ENCODE results near the gene TMEM91. TPM values are rescaled to one million over a fixed set of nuclear protein-coding genes. Genes with fewer than 3 reads are reported as not detected.

Gene TMEM91
- total RNA-seq, 1 donor from 2014 or later: 7.4 TPM

DNA sequence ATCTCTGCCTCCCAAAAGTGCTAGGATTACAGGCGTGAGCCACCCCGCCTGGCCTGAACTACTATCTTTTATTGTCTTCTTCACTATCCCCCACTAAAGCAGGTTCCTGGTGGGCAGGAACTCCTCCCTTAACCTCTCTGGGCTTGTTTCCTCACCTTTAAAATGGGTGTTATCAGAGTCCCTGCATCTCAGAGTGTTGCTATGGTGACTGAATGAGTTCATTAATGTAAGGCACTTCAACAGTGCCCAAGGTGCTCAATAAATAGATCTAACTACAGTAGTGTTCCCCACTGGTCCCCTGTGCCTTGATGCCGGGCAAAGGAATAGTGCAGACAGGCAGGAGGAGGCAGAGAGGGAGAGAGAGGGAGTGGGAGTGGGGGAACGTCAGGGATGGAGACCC lies 45.9 kb upstream of the TMEM91 start:
- no peak overlapping the region for H3K27ac ChIP-seq (ENCODE audit: low read depth, low read length)

DNA sequence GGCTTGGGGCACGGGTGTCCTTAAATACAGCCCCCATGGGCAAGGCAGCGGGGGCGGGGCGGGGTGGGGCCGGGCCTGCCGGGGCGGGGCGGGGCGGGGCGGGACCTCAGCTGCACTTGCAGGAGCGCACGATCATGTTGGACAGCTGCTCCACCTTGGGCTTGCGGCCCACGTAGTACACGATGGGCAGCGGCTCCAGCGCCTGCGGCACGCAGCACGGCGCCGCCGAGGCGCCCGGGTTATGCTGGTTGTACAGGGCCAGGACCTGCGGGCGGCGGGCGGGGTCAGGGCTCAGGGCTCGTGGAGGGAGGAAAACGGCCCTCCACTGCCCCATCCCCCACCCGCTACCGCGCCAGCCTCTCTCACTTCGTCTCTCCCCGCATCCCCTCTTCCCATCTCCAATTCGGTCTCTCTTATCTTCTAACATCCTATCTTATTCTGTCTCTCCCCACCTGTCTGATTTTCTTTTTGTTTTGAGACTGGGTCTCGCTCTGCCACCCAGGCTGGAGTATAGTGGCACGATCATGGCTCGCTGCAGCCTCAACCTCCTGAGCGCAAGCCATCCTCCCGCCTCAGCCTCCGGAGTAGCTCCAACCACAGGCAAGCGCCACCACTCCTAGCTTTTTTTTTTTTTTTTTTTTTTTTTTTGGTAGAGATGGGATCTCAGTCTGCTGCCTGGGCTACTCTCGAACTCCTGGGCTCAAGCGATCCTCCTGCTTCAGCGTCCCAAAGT lies 45.2 kb upstream of the TMEM91 start:
- no peaks in the 10 kb centered on the region for H3K9me3 ChIP-seq (ENCODE audit: insufficient read depth, low read depth, low read length)
- H3K27me3 Mint-ChIP-seq (ENCODE audit: low read depth, unreplicated experiment): no peaks in the 10 kb centered on the region
- no peak for DNase-seq (ENCODE audit: low read depth)
- H3K27me3 ChIP-seq (ENCODE audit: insufficient read depth, low read length): no peaks in the 10 kb centered on the region
- peaks cover 32% of the 10 kb centered on the region for H4K20me1 ChIP-seq (ENCODE audit: insufficient read depth, low read length)
- H3K27ac ChIP-seq (ENCODE audit: low read depth, low read length): no peak overlapping the region
- H3K79me2 ChIP-seq (ENCODE audit: insufficient read depth, low read length): peaks cover 14% of the 10 kb centered on the region
- no peaks in the 10 kb centered on the region for H3K9me3 Mint-ChIP-seq (ENCODE audit: unreplicated experiment)
- H3K4me3 ChIP-seq (ENCODE audit: insufficient read depth, low read depth, low read length): no peak overlapping the region
- no peak overlapping the region for H3K9ac ChIP-seq (ENCODE audit: low read length)
- no peak overlapping the region for H2AFZ ChIP-seq (ENCODE audit: low read depth, low read length)
- peaks cover 20% of the 10 kb centered on the region for H3K36me3 ChIP-seq (ENCODE audit: insufficient read depth, low read length)
- H3K4me1 ChIP-seq (ENCODE audit: insufficient read depth, low read length): peaks cover 29% of the 10 kb centered on the region
- no peak overlapping the region for H3K4me3 Mint-ChIP-seq (ENCODE audit: unreplicated experiment)
- H3K4me2 ChIP-seq (ENCODE audit: low read length): no peak overlapping the region
- H3K4me1 Mint-ChIP-seq (ENCODE audit: low read depth, unreplicated experiment): peaks cover 20% of the 10 kb centered on the region
- FAIRE-seq: no peak
- TF ChIP-seq, protein P1, sequence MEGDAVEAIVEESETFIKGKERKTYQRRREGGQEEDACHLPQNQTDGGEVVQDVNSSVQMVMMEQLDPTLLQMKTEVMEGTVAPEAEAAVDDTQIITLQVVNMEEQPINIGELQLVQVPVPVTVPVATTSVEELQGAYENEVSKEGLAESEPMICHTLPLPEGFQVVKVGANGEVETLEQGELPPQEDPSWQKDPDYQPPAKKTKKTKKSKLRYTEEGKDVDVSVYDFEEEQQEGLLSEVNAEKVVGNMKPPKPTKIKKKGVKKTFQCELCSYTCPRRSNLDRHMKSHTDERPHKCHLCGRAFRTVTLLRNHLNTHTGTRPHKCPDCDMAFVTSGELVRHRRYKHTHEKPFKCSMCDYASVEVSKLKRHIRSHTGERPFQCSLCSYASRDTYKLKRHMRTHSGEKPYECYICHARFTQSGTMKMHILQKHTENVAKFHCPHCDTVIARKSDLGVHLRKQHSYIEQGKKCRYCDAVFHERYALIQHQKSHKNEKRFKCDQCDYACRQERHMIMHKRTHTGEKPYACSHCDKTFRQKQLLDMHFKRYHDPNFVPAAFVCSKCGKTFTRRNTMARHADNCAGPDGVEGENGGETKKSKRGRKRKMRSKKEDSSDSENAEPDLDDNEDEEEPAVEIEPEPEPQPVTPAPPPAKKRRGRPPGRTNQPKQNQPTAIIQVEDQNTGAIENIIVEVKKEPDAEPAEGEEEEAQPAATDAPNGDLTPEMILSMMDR (IDR thresholded peaks at IDR 0.05; ENCODE audit: insufficient read depth, low read depth, low read length): no peak
- no peak for TF ChIP-seq EZH2 (IDR thresholded peaks at IDR 0.05; ENCODE audit: insufficient read depth, low read length)
- H3K27ac Mint-ChIP-seq (ENCODE audit: unreplicated experiment): no peak overlapping the region
- H3K36me3 Mint-ChIP-seq (ENCODE audit: low read depth, unreplicated experiment): peaks cover 26% of the 10 kb centered on the region

More for the DNA sequence above, 45.9 kb upstream of the TMEM91 start:
- DNase-seq (ENCODE audit: low read depth) (no peak), FAIRE-seq (no peak)
- no peak overlapping the region for H3K4me3 ChIP-seq (ENCODE audit: insufficient read depth, low read depth, low read length)
- peaks cover 30% of the 10 kb centered on the region for H4K20me1 ChIP-seq (ENCODE audit: insufficient read depth, low read length)
- no peaks in the 10 kb centered on the region for H3K27me3 Mint-ChIP-seq (ENCODE audit: low read depth, unreplicated experiment)
- H3K4me3 Mint-ChIP-seq (ENCODE audit: unreplicated experiment): no peak overlapping the region
- TF ChIP-seq, protein P1 (IDR thresholded peaks at IDR 0.05; ENCODE audit: insufficient read depth, low read depth, low read length): no peak
- TF ChIP-seq EZH2 (IDR thresholded peaks at IDR 0.05; ENCODE audit: insufficient read depth, low read length): no peak
- H3K27me3 ChIP-seq (ENCODE audit: insufficient read depth, low read length): no peaks in the 10 kb centered on the region
- no peak overlapping the region for H3K9ac ChIP-seq (ENCODE audit: low read length)
- H3K9me3 Mint-ChIP-seq (ENCODE audit: unreplicated experiment): no peaks in the 10 kb centered on the region
- no peak overlapping the region for H2AFZ ChIP-seq (ENCODE audit: low read depth, low read length)
- no peak overlapping the region for H3K4me2 ChIP-seq (ENCODE audit: low read length)
- peaks cover 13% of the 10 kb centered on the region for H3K79me2 ChIP-seq (ENCODE audit: insufficient read depth, low read length)
- peaks cover 22% of the 10 kb centered on the region for H3K4me1 Mint-ChIP-seq (ENCODE audit: low read depth, unreplicated experiment)
- peaks cover 26% of the 10 kb centered on the region for H3K36me3 Mint-ChIP-seq (ENCODE audit: low read depth, unreplicated experiment)
- H3K4me1 ChIP-seq (ENCODE audit: insufficient read depth, low read length): peaks cover 35% of the 10 kb centered on the region
- no peaks in the 10 kb centered on the region for H3K9me3 ChIP-seq (ENCODE audit: insufficient read depth, low read depth, low read length)
- peaks cover 20% of the 10 kb centered on the region for H3K36me3 ChIP-seq (ENCODE audit: insufficient read depth, low read length)
- H3K27ac Mint-ChIP-seq (ENCODE audit: unreplicated experiment): no peak overlapping the region

DNA sequence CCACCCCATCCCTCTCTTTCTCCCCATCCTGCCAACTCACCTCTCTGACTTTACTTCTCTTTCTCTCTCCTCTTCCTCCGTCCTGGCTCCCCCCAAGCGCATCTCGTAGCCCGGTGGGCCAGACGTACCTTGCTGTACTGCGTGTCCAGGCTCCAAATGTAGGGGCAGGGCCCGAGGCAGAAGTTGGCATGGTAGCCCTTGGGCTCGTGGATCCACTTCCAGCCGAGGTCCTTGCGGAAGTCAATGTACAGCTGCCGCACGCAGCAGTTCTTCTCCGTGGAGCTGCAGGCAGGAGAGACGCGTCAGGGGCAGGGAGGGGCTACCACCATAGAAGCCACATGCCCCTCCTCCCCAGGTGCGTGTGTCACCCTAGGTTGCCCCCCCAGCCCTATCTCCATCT lies 44.3 kb upstream of the TMEM91 start:
- H3K27me3 ChIP-seq (ENCODE audit: insufficient read depth, low read length): no peaks in the 10 kb centered on the region
- Mint-ChIP-seq H3K27ac (ENCODE audit: unreplicated experiment) (no peak overlapping the region), H3K9me3 (ENCODE audit: unreplicated experiment) (no peaks in the 10 kb centered on the region), H3K4me1 (ENCODE audit: low read depth, unreplicated experiment) (peaks cover 13% of the 10 kb centered on the region), H3K27me3 (ENCODE audit: low read depth, unreplicated experiment) (no peaks in the 10 kb centered on the region), H3K4me3 (ENCODE audit: unreplicated experiment) (no peak overlapping the region), H3K36me3 (ENCODE audit: low read depth, unreplicated experiment) (peaks cover 26% of the 10 kb centered on the region)
- H2AFZ ChIP-seq (ENCODE audit: low read depth, low read length): no peak overlapping the region
- H3K4me2 ChIP-seq (ENCODE audit: low read length): no peak overlapping the region
- no peak overlapping the region for H3K9ac ChIP-seq (ENCODE audit: low read length)
- peaks cover 39% of the 10 kb centered on the region for H4K20me1 ChIP-seq (ENCODE audit: insufficient read depth, low read length)
- no peak overlapping the region for H3K27ac ChIP-seq (ENCODE audit: low read depth, low read length)
- peaks cover 22% of the 10 kb centered on the region for H3K36me3 ChIP-seq (ENCODE audit: insufficient read depth, low read length)
- H3K79me2 ChIP-seq (ENCODE audit: insufficient read depth, low read length): peaks cover 13% of the 10 kb centered on the region
- H3K9me3 ChIP-seq (ENCODE audit: insufficient read depth, low read depth, low read length): no peaks in the 10 kb centered on the region
- no peak overlapping the region for H3K4me3 ChIP-seq (ENCODE audit: insufficient read depth, low read depth, low read length)
- peaks cover 20% of the 10 kb centered on the region for H3K4me1 ChIP-seq (ENCODE audit: insufficient read depth, low read length)
- DNase-seq (ENCODE audit: low read depth) (no peak), FAIRE-seq (no peak)
- TF ChIP-seq, protein P1 (IDR thresholded peaks at IDR 0.05; ENCODE audit: insufficient read depth, low read depth, low read length): no peak
- no peak for TF ChIP-seq EZH2 (IDR thresholded peaks at IDR 0.05; ENCODE audit: insufficient read depth, low read length)
